KOPT-K1 (cell line): ENCODE results near the gene ZNF547.
"Not testable (repeated sequence)": the region's sequence is repeated elsewhere in the genome, so short reads cannot be mapped to it uniquely, and the experiment has no call there.

Experiments
- H3K27ac ChIP-seq: fragments of 200-600 bp; sonication (generic); 2 replicates; pipeline ENCODE4 v1.5.1; 2016; ENCODE audit warnings: antibody characterized with exemption, mild to moderate bottlenecking, low read depth, low read length; ENCODE audit not compliant: poor library complexity, severe bottlenecking
- H3K36me3 ChIP-seq: fragments of 200-600 bp; sonication (generic); 2 replicates; pipeline ENCODE4 v1.5.1; 2017; ENCODE audit warnings: antibody characterized with exemption, mild to moderate bottlenecking, low read length, moderate library complexity; ENCODE audit not compliant: insufficient read depth
- H3K9me3 ChIP-seq: fragments of 200-600 bp; sonication (generic); 2 replicates; pipeline ENCODE4 v1.5.1; 2017; ENCODE audit warnings: antibody characterized with exemption, low read length, mild to moderate bottlenecking; ENCODE audit not compliant: insufficient read depth, poor library complexity, severe bottlenecking

ZNF547 gene

DNA sequence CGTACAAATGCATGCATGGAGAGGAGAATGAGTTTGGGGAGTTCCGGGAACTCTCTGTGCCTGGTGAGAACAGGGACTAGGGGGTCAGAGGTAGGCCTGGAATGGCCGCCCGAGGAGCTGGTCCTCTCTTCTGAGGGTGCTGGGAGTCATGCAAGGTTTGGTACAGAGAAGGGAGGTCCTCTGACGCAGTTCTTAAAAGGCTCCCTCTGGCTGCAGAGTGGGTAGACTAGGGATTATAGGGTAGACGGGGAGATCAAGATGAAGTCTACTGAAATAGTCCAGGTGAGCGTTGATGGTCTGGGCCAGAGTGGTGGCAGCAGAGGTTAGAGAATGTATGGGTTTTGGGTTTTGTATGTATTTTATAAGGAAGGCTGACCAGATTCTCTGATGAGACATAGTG, 11.5 kb upstream of the ZNF547 start:
- no peaks in the 10 kb centered on the region for H3K9me3 ChIP-seq
- H3K36me3 ChIP-seq: peaks cover 42% of the 10 kb centered on the region
- H3K27ac ChIP-seq: peak overlapping the region; percentile 67

DNA sequence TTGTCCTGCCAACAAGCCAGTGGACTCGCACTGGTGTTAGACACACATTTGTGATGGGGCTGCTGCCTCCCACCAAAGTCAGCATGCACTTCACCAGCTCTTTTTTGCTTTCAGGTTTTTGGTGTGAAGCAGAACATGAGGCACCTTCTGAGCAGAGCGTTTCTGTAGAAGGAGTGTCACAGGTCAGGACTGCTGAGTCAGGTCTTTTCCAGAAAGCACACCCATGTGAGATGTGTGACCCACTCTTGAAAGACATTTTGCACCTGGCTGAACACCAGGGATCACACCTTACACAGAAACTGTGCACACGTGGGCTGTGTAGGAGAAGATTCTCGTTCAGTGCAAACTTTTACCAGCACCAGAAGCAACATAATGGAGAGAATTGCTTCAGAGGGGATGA, 7.4 kb upstream of the ZNF547 start:
- no peak overlapping the region for H3K27ac ChIP-seq
- H3K36me3 ChIP-seq: peaks cover 69% of the 10 kb centered on the region
- no peaks in the 10 kb centered on the region for H3K9me3 ChIP-seq

DNA sequence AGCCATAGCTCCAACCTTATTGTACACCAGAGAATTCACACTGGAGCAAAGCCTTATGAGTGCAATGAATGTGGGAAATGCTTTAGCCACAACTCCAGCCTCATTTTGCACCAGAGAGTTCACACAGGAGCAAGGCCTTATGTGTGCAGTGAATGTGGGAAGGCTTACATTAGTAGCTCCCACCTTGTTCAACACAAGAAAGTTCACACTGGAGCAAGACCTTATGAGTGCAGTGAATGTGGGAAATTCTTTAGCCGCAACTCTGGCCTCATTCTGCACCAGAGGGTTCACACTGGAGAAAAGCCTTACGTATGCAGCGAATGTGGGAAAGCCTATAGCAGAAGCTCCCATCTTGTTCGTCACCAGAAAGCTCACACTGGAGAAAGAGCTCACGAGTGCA, 5.9 kb upstream of the ZNF547 start:
- no peak overlapping the region for H3K27ac ChIP-seq
- H3K9me3 ChIP-seq: no peaks in the 10 kb centered on the region
- H3K36me3 ChIP-seq: peaks cover 69% of the 10 kb centered on the region

DNA sequence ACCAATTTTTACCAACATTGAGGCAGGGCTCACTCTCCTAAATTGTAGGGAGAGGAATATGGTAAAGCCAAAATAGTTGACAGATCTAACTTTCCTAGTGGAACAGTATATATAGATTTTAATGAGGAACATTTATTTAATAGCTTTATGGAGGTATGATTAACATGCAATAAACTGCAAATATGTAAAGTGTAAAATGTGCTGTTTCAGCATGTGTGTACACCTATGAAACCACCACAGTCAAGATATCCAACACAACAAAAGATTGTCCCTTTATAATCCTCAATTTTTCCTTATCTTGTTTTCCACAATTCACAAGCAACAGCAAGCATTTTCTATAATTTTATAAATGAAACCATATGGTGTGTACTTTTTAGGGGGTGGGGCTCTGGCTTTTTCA, 4.1 kb upstream of the ZNF547 start:
- no peaks in the 10 kb centered on the region for H3K9me3 ChIP-seq
- peaks cover 53% of the 10 kb centered on the region for H3K36me3 ChIP-seq

DNA sequence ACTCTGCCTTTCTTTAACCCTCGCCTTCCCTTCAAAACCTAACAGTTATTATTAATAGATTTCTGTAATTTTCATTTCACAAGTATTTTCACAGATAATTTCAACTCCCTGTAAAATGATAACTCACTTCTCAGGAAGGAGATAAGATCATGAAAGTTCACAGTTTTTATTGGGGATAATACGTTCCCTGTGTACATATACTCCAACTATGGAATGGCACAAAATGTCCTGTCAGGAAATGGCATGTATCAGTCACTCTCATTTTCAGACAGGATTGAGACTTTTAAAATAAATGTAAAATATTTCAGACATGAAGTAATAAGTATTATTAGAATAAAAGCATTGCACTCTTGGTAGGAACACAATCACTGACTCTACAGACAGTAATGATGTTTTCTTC, 932 bp upstream of the ZNF547 start:
- Histone ChIP-seq H3K9me3 (no peaks in the 10 kb centered on the region), H3K36me3 (peaks cover 25% of the 10 kb centered on the region), H3K27ac (peak overlapping the region; percentile 68)

More for the DNA sequence above, 4.1 kb upstream of the ZNF547 start:
- H3K27ac ChIP-seq: no peak overlapping the region

DNA sequence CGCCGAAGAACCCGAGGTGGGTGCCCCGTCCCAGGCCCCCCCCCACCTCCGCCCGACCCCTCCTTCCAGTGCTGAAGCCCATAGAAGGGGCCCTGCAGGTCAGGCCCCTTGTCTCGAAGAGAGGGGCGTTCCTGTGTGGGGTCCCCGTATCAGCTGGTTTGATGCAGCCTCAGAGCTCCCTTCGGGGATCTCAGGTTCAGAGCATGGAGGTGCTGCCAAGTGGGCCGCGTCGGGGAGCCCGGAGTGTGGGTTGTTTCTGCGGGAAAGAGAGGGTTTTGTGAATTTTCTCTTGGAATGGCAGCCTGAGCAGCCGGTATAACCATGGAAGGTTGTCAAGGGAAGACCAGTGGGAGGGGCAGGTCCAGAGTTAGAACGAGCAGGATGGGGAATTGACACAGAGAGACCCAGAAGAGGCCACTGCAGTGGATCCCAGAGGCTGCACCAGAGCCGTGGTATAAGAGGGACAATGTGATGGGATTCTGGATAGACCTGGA, 384 bp downstream of the ZNF547 start:
- Histone ChIP-seq H3K9me3 (no peaks in the 10 kb centered on the region), H3K27ac (peak overlapping the region; percentile 68), H3K36me3 (peaks cover 16% of the 10 kb centered on the region)

DNA sequence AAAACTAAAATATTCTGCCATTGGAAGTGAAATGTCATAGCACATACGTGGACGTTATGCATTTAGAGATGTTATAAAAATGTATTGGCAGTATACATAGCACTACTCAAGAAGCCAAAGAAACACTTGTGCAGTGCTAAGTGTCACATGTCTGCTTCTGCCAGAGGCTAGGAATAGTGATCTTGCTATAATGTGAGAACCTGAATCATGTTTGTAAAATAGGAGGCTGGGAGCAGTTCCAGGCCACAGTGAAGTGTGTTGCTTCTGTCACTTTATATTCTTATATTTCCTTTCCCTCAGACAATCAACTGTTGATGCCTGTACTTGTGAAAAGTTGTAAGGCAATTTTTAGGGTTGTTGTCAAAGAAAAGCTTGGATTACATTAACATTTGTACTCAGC, 3.4 kb downstream of the ZNF547 start:
- Histone ChIP-seq H3K27ac (no peak overlapping the region), H3K36me3 (peaks cover 8% of the 10 kb centered on the region), H3K9me3 (no peaks in the 10 kb centered on the region)

DNA sequence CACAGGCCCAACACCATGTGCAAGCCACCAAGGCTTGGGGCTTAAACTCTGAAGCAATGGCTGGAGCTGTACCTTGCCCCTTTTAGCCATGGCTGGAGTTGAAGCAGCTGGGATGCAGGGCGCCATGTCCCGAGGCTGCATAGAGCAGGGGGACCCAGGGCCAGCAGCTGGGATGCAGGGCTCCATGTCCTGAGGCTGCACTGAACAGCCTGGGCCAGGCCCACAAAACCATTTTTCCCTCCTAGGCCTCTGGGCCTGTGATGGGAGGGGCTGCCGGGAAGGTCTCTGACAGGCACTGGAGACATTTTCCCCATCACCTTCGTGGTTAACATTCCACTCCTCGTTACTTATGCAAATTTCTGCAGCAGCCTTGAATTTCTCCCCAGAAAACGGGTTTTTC, 10.8 kb downstream of the ZNF547 start:
- Histone ChIP-seq H3K36me3 (peaks cover 58% of the 10 kb centered on the region), H3K9me3 (peaks cover 32% of the 10 kb centered on the region)

DNA sequence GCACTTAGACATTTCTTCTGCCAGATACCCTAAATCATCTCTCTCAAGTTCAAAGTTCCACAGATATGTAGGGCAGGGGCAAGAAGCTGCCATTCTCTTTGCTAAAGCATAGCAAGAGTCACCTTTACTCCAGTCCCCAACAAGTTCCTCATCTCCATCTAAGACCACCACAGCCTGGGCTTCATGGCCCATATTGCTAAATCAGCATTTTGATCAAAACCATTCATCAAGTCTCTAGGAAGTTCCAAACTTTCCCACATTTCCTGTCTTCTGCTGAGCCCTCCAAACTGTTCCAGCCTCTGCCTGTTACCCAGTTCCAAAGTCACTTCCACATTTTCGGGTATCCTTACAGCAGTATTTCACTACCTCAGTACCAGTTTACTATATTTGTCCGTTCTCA, 11.3 kb downstream of the ZNF547 start:
- not testable (repeated sequence) for H3K27ac ChIP-seq
- peaks cover 32% of the 10 kb centered on the region for H3K9me3 ChIP-seq
- peaks cover 58% of the 10 kb centered on the region for H3K36me3 ChIP-seq

More for the DNA sequence above, 10.8 kb downstream of the ZNF547 start:
- H3K27ac ChIP-seq: no peak overlapping the region

DNA sequence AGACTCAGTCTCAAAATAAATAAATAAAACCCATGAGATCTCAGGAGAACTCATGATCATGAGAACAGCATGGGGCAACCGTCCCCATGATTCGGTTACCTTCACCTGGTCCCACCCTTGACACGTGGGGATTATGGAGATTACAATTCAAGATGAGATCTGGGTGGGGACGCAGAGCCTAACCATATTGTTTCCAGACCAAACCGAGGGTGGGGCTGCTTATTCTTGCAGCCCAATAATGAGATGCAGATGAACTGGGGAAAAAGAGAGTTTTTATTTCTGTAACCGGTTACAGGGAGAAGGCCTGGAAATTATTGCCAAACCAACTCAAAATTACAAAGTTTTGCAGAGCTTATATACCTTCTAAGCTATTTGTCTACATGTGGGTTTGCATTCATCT, 12.8 kb downstream of the ZNF547 start:
- peaks cover 58% of the 10 kb centered on the region for H3K36me3 ChIP-seq
- H3K27ac ChIP-seq: no peak overlapping the region
- peaks cover 32% of the 10 kb centered on the region for H3K9me3 ChIP-seq

DNA sequence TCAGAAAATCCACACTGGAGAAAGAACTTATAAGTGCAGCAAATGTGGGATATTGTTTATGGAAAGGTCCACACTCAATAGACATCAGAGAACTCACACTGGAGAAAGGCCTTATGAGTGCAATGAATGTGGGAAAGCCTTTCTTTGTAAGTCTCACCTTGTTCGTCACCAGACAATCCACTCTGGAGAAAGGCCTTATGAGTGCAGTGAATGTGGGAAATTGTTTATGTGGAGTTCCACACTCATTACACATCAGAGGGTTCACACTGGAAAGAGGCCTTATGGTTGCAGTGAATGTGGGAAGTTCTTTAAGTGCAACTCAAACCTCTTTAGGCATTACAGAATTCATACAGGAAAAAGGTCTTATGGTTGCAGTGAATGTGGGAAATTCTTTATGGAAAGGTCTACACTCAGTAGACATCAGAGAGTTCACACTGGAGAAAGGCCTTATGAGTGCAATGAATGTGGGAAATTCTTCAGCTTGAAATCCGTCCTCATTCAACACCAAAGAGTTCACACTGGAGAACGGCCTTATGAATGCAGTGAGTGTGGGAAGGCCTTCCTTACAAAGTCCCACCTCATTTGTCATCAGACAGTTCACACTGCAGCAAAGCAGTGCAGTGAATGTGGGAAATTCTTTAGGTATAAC, 14.3 kb downstream of the ZNF547 start:
- H3K9me3 ChIP-seq: peaks cover 32% of the 10 kb centered on the region
- peaks cover 50% of the 10 kb centered on the region for H3K36me3 ChIP-seq

DNA sequence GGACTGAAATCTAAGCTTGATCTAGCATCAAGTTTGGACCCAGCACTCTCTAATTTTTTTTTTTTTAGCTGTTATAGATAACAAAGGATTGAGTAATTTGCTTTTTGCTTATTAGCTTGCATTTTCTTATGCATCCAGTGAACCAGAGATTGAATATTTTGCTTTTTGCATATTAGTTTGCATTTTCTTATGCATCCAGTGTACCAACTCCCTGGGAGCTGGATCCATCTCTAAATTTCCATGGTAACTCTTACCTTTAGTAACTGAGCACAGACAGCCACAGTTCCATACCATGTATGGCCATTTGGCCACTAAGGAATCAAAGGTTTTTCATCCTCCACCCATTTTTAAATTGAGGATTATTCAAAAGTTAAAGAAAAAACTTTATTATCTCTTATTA, 17.6 kb downstream of the ZNF547 start:
- peaks cover 14% of the 10 kb centered on the region for H3K9me3 ChIP-seq
- H3K27ac ChIP-seq: no peak overlapping the region
- H3K36me3 ChIP-seq: peaks cover 23% of the 10 kb centered on the region

More for the DNA sequence above, 14.3 kb downstream of the ZNF547 start:
- no peak overlapping the region for H3K27ac ChIP-seq

DNA sequence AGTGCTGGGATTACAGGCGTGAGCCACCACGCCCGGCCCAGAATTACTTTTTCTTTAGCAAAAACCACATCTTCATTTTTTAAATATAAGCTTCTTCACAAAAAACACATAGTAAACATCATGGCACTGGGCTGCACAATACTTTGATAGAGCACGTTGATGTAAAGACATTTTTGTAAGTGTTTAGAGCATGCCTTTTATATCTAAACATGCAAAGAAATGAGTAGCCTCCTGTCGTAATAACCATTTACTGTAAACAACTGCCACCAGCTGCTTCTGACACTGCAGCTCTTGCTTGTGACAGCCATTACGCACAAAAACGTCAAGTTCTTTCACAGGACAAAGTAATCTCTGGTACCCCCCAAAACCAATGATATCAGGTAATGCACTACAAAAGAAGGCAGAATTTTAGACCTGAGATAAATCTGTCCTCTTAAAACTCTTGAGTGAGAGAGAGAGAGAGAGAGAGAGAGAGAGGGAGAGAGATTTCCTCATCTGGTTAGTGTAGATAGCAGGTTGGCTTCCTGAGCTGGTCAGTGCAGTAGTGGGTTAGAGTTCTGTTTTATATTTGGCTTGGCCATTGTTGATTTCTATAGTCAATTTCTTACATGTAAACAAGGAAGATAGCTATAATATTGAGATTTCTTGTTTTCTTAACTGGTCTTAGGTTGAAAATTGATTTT, 19.6 kb downstream of the ZNF547 start:
- H3K9me3 ChIP-seq: no peaks in the 10 kb centered on the region
- H3K27ac ChIP-seq: no peak overlapping the region
- peaks cover 8% of the 10 kb centered on the region for H3K36me3 ChIP-seq

DNA sequence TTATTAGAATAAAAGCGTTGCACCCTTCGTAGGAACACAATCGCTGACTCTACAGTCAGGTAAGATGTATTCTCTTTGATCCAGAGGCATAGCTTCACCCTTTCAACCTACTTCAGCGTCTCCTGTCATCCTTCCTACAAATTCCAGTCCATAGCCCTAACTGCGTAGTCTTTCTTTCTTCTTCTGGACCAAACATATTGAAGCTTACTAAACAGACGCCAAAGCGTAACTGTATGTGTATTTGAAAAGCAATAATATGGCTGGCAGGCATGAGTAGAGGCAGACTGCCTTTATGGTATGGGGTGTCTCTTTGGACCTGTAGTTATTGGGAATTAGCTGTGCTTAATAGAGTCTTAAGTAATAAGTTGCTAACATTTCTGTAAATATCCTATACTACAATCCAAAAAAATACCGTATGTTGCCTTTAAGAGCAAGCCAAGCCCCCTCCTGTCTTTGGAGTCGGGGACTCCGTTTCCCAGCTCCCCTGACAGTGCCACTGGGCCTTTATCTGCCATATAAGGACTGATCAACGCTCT, 25.9 kb downstream of the ZNF547 start:
- peak overlapping the region; percentile 85 for H3K27ac ChIP-seq
- H3K9me3 ChIP-seq: no peaks in the 10 kb centered on the region
- peaks cover 6% of the 10 kb centered on the region for H3K36me3 ChIP-seq

DNA sequence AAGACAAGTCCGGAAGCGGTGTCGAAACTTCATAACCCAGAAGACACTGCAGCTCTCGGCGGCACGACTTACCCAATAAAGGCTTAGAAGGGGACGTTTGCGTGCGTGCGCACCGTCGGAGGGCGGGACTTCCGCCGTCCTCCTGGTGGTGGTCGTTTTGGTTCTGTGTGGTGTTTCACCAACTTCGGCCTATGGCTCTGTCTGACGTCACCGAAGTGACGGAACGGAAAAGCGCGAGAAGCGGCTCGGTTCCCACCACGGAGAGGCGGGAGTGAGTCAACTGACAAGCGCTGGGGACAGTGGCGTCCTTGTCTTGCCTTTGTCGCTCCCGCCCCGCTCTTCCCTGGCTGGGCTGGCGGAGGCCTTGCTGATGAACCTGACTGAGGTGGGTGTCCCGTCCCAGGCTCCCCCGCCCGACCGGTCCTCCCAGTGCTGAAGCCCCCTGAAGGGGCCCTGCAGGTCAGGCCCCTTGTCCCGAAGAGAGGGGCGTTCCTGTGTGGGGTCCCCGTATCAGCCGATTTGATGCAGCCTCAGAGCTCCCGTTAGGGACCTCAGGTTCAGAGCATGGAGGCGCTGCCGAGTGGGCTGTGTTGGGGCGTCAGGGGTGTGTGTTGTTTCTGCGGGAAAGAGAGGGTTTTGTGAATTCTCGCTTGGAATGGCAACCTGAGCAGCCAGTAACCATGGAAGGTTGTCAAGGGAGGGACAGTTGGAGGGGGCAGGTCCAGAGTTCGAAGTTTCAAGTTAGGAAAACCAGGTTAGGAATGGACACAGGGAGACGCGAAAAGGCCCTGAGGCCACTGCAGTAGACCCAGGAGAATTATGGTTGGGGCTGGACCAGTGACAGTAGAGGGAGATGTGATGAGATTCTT, 26.6 kb downstream of the ZNF547 start, which contains the start of gene ZNF548:
Gene ZNF548, plus strand, starts transcription at position 125 of the 869 bp plus-strand sequence. Its CDS starts 246 bp downstream, at position 371.
- H3K27ac ChIP-seq: peak within 1 kb of the TSS; percentile 85
- H3K9me3 ChIP-seq: no peaks in the 10 kb centered on the region
- peaks cover 11% of the 10 kb centered on the region for H3K36me3 ChIP-seq
